H7 (cell line): ENCODE data around the gene CMSS1. TPM values are rescaled to one million over a fixed set of nuclear protein-coding genes. Genes with fewer than 3 reads are reported as not detected.

Experiments
- DNase-seq: peaks from one replicate; pipeline ENCODE4 v3.0.0; 2012
- H3K27me3 ChIP-seq: 2 replicates; pipeline ENCODE4 v1.6.0; 2011; ENCODE audit warnings: mild to moderate bottlenecking, low read length; ENCODE audit not compliant: control insufficient read depth, insufficient read depth
- H3K36me3 ChIP-seq: replicated peaks from 2 replicates; pipeline ENCODE4 v1.5.1; 2011; ENCODE audit warnings: low read length; ENCODE audit not compliant: control insufficient read depth, insufficient read depth
- H3K4me3 ChIP-seq: 2 replicates; pipeline ENCODE4 v1.5.1; 2011; ENCODE audit warnings: low read depth, mild to moderate bottlenecking, control low read depth, low read length, moderate library complexity; ENCODE audit not compliant: insufficient read depth
- total RNA-seq: library from RNA; depleted of rRNA; stranded (reverse); fragments of >200 nt; shearing (Covaris generic); gene quantifications from 2 replicates; pipeline ENCODE4 v1.2.3, GENCODE V29; 2014

Gene CMSS1
- total RNA-seq, 1 experiment from 2014 or later = 44.6 TPM

DNA sequence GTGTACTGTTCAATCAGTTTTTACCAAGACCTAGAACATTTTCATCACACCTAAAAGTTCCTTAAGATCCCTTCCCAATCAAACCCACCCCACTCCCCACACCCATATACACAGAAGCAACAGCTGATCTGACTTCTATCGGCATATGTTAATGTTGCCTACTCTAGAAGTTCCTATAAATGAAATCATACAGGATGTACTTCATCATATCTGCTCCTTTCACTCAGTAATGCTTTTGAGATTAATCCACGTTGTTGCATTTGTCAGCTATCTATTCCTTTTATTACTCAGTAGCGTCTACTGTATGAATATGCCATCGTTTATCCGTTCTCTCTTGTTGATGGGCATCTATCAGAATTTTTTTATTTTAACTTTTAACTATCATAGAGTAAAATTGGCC, 310.9 kb downstream of the CMSS1 start:
- no peak for DNase-seq
- Histone ChIP-seq H3K36me3 (no peaks in the 10 kb centered on the region), H3K27me3 (no peaks in the 10 kb centered on the region), H3K4me3 (no peak overlapping the region)

DNA sequence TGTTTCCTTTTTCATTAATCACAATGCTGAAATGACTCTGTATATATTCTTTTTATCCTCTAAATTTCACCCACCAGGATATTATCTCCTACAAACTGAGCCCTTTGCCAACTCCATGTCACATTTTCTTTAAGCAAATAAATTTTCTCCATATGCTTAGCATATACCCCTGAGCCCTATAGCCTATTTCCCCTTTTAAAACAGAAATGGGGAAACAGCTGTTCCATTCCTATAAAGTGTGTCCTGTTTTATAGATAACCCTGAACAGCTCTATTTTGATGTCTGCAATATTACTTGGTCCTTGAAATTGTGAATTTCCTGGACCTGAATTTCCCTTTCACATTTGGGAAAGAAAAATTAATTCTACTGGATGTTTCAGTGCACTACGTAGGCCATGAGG, 312.3 kb downstream of the CMSS1 start:
- no peak for DNase-seq
- Histone ChIP-seq H3K4me3 (no peak overlapping the region), H3K27me3 (no peaks in the 10 kb centered on the region), H3K36me3 (no peaks in the 10 kb centered on the region)

DNA sequence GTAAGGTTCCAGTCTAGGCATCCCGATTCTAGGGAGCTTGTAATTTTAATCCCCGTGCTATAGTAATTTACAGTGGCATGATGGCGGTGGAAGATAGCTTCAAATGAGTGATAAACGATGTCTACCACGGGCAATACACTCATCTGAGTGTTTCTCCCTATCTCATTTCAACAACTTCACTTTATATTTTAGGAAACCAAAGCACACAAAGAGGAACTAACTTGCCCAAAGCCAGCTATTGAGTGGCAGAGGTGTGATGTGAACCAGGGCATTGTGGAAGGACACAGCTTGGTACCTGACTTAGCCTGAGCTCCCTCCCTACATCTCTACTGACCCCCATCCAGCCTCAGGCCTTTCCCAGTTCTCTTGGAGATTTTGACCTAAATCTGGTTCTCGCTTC, 313.6 kb downstream of the CMSS1 start:
- no peak for DNase-seq
- no peak overlapping the region for H3K4me3 ChIP-seq

DNA sequence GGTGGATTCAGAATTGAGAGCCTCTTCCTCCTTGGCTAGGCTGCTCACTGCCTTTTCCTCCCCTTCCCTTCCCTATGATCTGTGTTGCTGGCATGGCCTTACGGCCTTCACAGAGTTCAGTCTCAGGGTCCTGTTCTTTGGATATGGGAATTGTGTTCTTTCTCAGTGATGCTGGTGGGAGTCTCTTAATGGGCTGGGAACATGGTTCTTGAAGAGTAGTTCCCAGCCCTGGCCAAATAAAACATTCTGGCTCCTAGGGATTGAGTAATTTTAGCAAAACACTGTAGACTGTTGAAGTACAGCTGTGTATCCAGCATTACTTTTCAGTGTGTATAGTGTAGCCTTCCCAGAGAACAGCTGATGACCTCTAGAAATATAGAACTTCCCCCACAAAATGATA, 319.3 kb downstream of the CMSS1 start:
- H3K36me3 ChIP-seq = no peaks in the 10 kb centered on the region
- H3K27me3 ChIP-seq = no peaks in the 10 kb centered on the region
- DNase-seq = no peak
- no peak overlapping the region for H3K4me3 ChIP-seq

More for the DNA sequence above, 313.6 kb downstream of the CMSS1 start:
- Histone ChIP-seq H3K36me3 (no peaks in the 10 kb centered on the region), H3K27me3 (no peaks in the 10 kb centered on the region)

DNA sequence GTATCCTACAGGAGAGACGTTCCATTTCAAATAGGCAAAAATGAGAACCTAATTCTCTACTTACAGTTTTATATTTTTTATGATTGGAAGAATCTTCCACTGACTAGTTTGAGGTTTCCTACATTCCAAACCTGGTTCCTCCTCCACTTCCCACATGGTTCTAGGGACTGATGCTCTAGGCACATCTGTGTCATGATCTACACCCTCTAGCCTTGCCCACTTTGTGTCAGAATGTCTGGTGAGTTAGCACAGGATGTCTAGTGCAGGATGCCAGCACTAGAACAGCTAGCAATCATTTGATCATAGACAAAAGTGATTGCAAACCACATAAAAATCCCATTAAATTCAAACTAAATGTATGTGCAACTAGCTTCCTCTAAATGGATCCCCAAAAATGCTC, 323.3 kb downstream of the CMSS1 start:
- Histone ChIP-seq H3K27me3 (no peaks in the 10 kb centered on the region), H3K4me3 (no peak overlapping the region), H3K36me3 (no peaks in the 10 kb centered on the region)
- no peak for DNase-seq

DNA sequence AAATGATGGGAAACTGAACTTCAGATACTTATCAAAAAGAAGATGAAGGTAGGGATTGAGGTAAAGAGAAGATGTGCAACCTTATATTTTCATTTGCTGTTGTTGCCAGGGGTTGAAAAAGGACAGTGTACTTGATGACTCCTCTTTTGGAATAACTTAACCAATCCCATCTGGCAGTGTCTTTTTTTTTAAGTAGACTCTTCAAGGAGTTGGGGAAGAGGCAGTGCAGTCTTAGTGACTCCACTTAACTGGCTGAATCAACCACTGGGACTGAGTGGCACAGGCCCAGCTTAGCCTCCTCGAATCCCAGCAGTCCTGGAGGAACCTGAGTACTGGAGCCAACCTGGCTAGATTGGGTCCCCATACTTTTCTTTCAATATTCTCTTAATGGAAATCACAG, 323.9 kb downstream of the CMSS1 start:
- Histone ChIP-seq H3K36me3 (no peaks in the 10 kb centered on the region), H3K4me3 (no peak overlapping the region), H3K27me3 (no peaks in the 10 kb centered on the region)
- DNase-seq = no peak

DNA sequence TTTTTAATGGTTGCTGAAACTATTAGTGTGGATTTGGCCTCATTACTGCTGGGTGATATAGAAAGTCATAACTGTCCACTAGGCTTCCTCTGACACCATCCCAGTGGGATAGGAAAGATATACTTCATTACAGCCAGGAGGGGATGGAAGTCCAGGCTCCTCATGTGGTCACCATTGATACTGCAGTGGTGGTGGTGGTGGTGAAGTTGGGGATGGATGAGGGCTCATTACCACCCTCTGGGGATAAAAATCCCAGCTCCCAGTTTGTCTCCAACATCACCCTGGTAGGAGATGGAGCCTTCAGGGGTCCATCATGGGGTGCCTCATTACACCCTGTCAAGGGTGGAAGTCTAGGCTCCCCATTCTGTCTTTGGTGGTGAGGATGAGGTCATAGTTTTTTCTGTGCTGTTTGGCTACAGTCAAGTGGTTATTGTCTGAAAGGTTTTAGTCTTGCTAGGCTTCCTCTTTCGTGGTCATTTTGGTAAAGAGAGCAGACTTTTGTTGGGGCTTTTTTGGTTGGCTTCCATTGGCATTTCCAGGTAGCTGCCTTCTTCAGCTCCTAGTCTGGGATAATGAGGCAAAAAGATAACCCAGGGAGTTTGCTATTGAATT, 326.7 kb downstream of the CMSS1 start:
- no peaks in the 10 kb centered on the region for H3K27me3 ChIP-seq
- H3K36me3 ChIP-seq = no peaks in the 10 kb centered on the region

DNA sequence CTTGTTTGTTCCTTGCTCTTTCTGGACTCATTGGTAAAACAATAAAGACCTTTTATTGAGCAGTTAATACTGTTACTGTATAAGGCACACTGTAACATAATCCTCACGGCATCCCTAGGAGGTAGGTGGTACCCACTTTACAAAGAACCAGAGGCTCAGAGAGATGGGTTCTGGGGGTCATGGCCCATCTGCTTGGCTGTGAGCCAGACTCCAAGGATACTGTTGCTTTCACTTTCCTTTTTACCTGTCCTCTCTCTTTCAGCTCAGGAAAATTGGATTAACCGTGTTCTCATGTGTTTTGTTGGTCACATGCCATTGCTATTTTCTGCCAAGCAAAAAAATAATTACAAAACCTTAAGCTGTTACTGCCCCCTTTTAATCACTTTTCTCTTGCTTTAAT, 331.5 kb downstream of the CMSS1 start:
- H3K4me3 ChIP-seq = no peak overlapping the region
- no peaks in the 10 kb centered on the region for H3K27me3 ChIP-seq
- no peaks in the 10 kb centered on the region; the same call in 1 of the 2 replicates for H3K36me3 ChIP-seq
- DNase-seq = no peak

More for the DNA sequence above, 326.7 kb downstream of the CMSS1 start:
- no peak overlapping the region for H3K4me3 ChIP-seq
- no peak for DNase-seq

DNA sequence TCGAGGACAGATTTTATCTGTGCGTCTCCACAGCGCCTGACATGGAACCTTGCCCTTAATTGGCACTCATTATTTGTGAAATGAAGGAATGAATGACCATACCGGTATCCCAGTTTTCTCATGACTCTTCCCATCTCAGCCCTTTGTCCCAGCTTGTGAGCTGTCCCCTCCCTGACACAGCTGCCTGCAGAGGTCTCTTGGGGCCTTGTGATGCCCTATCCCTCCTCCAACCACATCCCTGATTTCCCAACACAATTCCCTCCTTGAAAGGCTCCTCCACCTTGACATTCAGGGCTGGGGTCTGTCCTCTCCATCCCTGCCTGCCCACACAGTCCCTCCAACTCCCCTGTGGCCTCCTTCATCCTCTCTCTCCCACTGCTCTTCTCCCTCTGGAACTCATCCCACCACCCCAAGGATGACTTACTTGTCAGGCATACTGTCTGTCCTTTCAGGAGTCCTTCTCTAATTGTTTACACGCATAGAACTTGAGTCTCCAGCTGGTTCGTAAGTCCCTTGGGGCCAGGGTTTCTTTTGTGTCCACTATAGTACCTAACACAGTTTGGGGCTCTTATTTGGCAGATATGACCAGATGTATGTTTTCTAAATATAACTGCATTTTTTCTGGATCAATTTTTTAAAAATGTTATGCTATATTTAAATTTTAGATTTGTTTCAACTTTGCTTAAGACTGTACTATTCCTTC, 332.2 kb downstream of the CMSS1 start:
- DNase-seq = no peak
- no peaks in the 10 kb centered on the region for H3K27me3 ChIP-seq
- no peak overlapping the region for H3K4me3 ChIP-seq
- H3K36me3 ChIP-seq = no peaks in the 10 kb centered on the region; the same call in 1 of the 2 replicates

DNA sequence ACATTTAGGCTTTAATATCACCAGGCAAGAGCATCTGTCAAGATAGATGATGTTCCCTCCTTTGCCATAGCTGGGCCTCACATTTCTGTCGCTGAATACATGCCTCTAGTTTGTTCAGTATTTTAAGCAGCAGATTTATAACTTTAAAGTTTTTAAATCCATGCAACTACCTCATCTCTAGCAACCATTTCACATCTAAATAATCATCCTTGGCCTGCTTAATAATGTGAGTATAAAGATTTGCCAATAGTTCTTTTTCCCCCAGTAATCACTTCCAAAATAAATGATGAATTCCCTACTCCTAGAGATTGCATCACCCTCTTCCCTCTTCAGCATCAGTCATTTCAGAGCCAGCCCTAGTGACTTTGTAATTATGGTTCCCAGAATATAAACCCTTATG, 332.8 kb downstream of the CMSS1 start:
- no peak for DNase-seq
- Histone ChIP-seq H3K27me3 (no peaks in the 10 kb centered on the region), H3K4me3 (no peak overlapping the region), H3K36me3 (no peaks in the 10 kb centered on the region; the same call in 1 of the 2 replicates)

DNA sequence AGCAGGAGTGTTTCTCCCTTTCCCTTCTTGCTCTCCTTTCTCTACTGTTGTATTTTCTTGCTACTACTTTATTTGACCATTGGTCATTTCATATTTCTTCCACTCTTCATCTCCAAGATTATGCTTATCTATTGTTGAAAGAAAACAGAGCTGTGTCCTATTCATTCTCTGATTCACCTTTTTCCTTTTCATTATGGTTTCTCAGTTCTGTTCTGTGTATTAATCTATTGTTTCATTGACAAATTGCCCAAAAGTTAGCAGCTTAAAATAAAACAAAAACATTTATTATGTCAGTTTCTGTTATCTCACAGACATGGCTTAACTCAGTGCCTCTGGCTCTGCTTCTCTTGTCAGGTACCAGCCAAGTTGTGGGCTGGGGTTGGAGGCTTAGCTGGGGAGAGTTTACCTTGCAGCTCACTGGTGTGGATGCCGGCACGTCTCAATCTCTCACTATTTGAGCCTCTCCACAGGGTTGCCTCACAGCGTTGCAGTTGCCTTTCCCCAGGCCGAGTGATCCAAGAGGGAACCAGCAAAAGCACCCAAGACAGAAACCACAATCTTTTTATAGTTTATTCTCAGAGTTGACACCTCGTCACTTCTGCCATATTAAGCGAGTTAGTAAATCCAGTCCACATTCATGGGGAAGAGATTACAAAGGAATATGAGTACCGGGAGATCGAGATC, 333.5 kb downstream of the CMSS1 start:
- Histone ChIP-seq H3K36me3 (no peaks in the 10 kb centered on the region; the same call in 1 of the 2 replicates), H3K4me3 (no peak overlapping the region), H3K27me3 (no peaks in the 10 kb centered on the region)
- DNase-seq = no peak

DNA sequence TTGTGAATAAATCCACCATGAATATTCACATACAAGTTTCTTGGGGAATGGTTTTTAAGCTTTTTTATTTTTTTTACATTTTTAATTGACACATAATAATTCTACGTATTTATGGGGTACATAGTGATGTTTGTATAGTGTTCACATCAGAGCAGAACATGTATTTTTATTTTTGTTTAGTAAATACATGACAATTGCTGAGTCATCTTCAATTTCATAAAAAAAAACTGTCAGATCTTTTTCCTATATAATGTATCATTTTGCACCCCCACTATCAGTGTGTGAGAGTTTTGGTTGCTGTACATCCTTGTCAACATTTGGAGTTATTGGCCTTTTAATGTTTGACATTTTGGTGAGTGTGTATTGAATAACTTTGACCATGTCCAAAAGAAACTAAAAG, 336.5 kb downstream of the CMSS1 start:
- H3K36me3 ChIP-seq = no peaks in the 10 kb centered on the region; the same call in 1 of the 2 replicates
- no peaks in the 10 kb centered on the region for H3K27me3 ChIP-seq
- no peak overlapping the region for H3K4me3 ChIP-seq
- no peak for DNase-seq

DNA sequence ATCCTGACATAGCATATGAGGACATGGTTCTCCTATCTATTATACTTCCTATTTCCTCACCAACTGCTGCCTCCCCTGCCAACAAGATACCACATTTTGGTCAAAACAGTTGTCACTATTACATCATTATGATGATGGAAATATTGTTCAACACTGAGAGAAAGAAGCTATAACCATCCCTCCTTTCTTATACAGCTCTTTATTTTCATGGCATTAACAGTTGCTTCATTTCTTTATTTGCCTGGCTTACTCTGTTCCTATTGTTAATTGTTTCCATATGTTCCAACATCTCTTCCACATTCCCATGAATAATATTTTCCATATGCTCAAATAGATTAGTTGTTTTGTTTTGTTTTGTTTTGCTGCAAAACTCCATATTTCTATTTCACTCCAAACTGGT, 337.5 kb downstream of the CMSS1 start:
- no peak overlapping the region for H3K4me3 ChIP-seq
- H3K36me3 ChIP-seq = no peaks in the 10 kb centered on the region; the same call in 1 of the 2 replicates
- no peak for DNase-seq
- no peaks in the 10 kb centered on the region for H3K27me3 ChIP-seq

DNA sequence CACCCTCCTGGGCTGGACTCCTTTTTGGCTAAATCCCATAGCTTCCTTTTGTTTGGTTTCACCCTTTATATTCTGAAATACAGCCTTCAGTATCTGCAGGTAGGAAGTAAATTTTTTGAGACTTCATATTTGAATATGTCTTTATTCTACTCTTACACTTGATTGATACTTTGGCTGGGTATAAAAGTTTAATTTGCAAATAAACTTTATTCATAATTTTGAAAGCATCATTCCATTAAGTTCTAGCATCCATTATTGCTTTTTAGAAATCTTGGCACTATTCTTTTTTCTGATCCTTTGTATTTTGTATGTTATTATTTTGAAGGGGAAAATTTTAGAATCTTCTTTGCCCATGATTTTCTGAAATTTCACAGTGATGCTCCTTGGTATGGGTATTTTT, 337.9 kb downstream of the CMSS1 start:
- Histone ChIP-seq H3K36me3 (no peaks in the 10 kb centered on the region; the same call in 1 of the 2 replicates), H3K27me3 (no peaks in the 10 kb centered on the region), H3K4me3 (no peak overlapping the region)
- no peak for DNase-seq

DNA sequence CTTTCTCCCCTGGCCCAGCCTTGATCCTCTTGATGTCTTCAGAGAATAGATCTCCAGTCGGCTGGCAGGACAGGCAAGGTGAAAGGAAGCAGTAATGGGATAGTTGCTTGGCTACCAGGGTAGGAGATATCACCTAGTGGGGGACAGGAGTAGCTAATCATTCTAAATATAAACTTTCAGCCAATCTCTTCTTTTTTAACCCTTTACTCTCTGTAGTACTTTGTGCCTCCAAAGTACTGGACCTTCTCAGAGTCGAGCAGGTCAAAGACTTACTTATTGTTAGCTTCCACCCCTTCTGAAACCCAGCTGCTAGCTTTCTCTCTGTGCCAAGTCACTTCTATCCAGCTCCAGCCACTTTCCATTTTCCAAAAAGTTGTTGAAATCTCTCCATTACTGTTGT, 340.0 kb downstream of the CMSS1 start:
- Histone ChIP-seq H3K36me3 (no peaks in the 10 kb centered on the region), H3K4me3 (no peak overlapping the region), H3K27me3 (no peaks in the 10 kb centered on the region)
- no peak for DNase-seq
